HG03378 (cell line): ENCODE results near the gene SACM1L.
"Not testable (repeated sequence)": the region's sequence is repeated elsewhere in the genome, so short reads cannot be mapped to it uniquely, and the experiment has no call there.

ENCODE experiments used
- ATAC-seq: cut with Tn5 transposase; IDR thresholded peaks from one replicate; pipeline ENCODE4 v1.9.1; 2021; ENCODE audit warnings: mild to moderate bottlenecking, moderate library complexity; ENCODE audit not compliant: unreplicated experiment

Gene SACM1L

GRCh38 chr3:45666757-45667431 lies 22.3 kb upstream of the SACM1L start:
- ATAC-seq = no peak

GRCh38 chr3:45667569-45667934 lies 21.6 kb upstream of the SACM1L start:
- ATAC-seq = no peak

DNA sequence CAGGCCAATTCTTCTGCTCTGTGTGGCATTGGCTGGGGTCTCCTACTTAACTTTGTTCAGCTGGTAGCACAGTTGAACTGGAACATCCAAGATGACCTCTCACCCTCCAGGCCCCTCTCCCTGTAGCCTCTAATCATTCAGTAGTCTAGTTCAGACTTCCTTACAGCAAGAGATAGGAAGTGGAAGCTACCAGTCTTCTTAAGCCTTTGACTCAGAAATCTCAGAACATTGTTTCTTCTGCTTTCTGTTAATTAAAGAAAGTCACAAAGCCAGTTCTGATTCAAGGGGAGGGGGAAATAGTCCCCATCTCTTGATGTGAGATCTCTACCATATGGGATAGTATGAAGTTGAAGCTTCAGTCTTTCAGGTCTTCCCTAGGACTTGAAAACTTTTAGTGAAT lies 18.8 kb upstream of the SACM1L start:
- ATAC-seq = no peak

GRCh38 chr3:45670991-45671390 lies 18.2 kb upstream of the SACM1L start:
- ATAC-seq = no peak

DNA sequence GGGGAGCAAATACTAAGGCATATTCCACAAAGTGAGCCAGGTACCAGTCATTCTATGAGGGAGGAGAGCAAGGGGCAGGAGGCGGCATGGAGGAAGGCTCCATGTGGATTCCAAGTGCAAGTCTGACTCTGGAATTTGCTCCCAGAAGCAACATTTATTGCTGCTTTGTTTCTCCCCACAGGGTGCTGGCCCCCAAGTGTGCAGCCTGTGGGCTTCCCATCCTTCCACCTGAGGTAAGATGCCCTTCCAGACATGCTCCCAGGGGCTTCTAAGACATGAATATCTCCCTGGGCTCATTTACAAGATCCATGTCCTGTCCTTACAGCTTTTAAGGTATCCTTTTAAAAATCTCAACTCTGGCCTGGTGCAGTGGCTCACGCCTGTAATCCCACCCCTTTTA lies 15.9 kb upstream of the SACM1L start:
- ATAC-seq = no peak

- no peak for ATAC-seq
Measured at GRCh38 chr3:45676325-45677032, 12.7 kb upstream of the SACM1L start.

- no peak for ATAC-seq
Measured at GRCh38 chr3:45677033-45677446, 12.2 kb upstream of the SACM1L start.

GRCh38 chr3:45677841-45678240 lies 11.4 kb upstream of the SACM1L start:
- ATAC-seq = no peak

GRCh38 chr3:45679805-45680204 lies 9.4 kb upstream of the SACM1L start:
- no peak for ATAC-seq

DNA sequence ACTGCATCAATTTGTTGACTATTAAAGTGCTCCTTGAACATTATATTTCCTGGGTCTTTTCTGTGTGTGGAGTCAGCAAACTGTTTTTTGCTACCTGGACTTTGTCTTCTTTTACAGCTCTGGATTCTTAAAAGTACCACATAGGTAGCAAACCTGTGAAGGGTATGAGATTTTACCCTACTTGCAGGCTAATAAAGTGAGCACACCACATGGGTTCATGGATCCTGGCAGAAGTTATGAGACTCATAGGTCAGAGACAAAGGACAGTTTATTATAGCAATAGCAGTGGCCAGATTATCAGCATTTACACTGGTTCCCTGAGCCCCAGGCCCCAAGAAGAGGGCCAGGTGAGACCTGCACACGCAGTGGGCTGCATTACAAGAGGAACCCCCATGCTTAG lies 8.0 kb upstream of the SACM1L start:
- ATAC-seq = no peak

DNA sequence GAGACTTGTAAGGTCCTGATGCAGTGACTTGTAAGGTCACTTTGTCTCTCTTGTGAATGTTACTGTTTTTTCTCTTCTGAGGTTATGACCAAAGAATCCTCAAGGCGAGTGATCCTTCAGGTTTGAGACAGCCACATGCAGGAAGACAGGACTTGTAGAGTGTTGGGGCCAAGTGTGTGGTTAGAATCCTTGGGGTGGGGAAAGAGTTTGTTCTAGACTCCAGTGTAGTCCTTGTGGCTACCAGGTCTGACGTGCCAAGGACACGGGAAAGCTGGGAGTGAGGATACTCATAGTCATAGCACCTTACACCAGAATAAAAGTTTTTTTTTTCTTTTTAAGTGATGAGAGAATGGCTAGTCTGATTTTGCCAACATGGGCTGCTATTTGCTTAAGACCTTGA lies 7.3 kb upstream of the SACM1L start:
- no peak for ATAC-seq

GRCh38 chr3:45682311-45682710 lies 6.9 kb upstream of the SACM1L start:
- no peak for ATAC-seq

DNA sequence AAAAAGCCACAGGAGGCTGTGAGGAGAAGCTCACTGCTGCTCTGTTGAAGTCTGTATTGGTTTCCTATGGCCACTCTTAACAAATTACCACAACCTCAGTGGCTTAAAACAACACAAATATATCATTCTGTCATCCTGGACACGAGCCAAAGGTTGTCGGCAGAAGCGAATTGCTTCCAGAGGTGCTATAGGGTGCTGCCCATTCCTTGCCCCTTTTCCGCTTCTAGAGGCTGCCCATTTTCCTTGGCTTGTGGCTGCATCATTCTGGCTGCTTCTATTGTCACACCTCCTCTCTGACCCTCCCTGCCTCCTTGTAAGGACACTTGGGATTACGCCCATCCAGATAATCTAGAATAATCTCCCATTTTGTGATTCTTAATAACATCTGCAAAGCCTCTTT lies 6.4 kb upstream of the SACM1L start:
- no peak for ATAC-seq

DNA sequence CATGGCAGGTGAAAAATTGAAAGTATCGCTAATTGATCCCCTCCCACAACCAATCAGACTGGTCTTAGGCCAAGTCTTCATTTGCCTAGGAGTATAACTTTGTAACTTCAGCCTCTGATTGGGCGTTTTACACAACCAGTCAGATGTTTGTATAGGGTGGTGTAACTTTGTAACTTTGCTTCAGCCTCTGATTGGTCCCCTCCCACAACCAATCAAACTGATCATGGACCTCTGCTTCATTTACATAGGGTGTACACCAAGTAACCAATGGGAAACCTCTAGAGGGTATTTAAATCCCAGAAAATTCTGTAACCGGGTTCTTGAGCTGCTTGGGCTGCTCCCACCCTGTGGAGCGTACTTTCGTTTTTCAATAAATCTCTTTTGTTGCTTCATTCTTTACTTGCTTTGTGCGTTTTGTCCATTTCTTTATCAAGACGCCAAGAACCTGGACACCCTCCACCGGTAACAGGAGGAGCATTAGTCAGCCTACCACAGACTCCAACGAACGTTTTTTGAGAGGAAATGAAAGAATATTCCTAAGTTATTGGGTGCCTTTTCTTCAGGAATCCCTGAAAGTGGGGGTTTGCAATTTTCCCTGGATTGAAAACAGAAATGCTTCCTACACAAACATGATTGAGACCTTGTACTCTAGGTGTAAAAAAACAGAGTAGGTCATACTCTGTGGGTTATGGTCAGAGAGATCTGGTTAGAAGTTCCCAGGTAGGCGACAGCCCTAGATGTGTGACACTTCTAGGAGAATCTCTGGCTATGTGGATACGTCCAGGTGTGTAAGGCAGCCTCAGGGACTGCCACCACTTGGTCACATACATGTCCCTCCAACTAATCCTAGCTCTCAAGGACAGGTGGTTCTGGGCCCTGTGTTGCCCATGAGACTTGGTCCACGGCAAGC lies 5.5 kb upstream of the SACM1L start:
- no peak for ATAC-seq

DNA sequence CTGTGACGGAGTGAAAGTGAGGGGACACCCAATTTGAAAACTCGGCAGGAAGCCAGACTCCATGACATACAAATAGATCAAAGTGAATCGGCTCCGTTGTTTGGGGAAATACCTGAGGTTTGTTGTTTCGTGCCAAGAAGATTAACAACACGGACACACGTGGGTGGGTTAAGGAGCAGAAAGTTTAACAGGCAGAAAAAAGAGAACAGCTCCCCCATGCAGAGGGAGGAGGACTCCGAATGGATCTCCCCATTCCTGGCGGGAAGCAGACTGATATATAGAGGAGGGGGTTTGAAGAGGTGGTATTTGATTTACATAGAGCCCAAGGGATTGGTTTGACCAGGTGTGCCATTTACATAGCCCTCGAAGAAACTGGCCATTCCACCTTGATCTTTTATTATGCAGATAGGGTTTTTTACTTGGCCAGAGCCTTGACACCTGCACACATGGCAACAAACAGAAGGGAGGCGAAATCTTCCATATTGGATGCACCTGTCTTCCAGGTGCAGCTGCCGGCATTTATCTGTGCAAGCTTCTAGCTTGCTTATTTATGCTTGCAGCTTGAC lies 4.8 kb upstream of the SACM1L start:
- no peak for ATAC-seq

GRCh38 chr3:45685722-45686121 lies 3.5 kb upstream of the SACM1L start:
- not testable (repeated sequence) for ATAC-seq

- ATAC-seq = no peak
Measured at GRCh38 chr3:45686850-45687249, 2.3 kb upstream of the SACM1L start.

GRCh38 chr3:45687828-45688193 lies 1.4 kb upstream of the SACM1L start:
- no peak for ATAC-seq

GRCh38 chr3:45688194-45688881 lies 858 bp upstream of the SACM1L start:
- no peak for ATAC-seq

DNA sequence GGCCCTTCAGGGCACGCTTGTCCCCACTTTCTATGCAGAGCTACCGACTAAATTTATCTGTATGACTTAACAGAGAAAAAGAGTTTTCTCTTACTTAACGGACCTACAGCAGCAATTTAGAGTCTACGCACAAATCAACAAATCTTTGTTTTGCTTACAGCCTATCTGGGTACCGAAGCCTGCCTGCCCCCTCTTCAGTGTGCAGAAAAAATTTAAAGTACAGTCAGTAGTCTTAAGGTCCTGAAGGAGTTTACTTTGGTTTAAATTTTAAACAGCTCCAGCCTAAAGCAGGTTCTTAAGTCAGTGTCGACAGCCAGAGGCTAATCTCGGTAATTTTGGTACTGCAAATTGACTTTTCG lies 570 bp downstream of the SACM1L start:
- ATAC-seq = peak; percentile 2
